HepG2 (cell line): Measurements from ENCODE around the gene TBL3. TPM values are rescaled to one million over a fixed set of nuclear protein-coding genes. Genes with fewer than 3 reads are reported as not detected.
A peak's percentile ranks its signal among the peaks of the same experiment; 100 is the strongest.

Source experiments
- ADNP ChIP-seq: sonication (generic); formaldehyde crosslinking; IDR thresholded peaks from 2 replicates; pipeline ENCODE4 v1.4.0; 2020; ENCODE audit warnings: missing genetic modification reagents
- ATF7-NPFF ChIP-seq: sonication (generic); formaldehyde crosslinking; IDR thresholded peaks from 2 replicates; pipeline ENCODE4 v1.8.1; 2023; ENCODE audit warnings: mild to moderate bottlenecking, low read depth, missing genetic modification reagents, moderate library complexity
- ELF4 ChIP-seq: sonication (generic); formaldehyde crosslinking; IDR thresholded peaks from 2 replicates; pipeline ENCODE4 v1.5.0; 2020; ENCODE audit warnings: missing genetic modification reagents, mild to moderate bottlenecking, moderate library complexity, borderline replicate concordance
- EZH2 ChIP-seq: conservative IDR thresholded peaks from 2 replicates; pipeline ENCODE4 v1.6.1; 2012; ENCODE audit warnings: mild to moderate bottlenecking, low read depth, low read length, moderate library complexity
- GTF3A ChIP-seq: sonication (generic); formaldehyde crosslinking; conservative IDR thresholded peaks from 2 replicates; pipeline ENCODE4 v1.4.0; 2020; ENCODE audit warnings: mild to moderate bottlenecking, missing genetic modification reagents
- JDP2 ChIP-seq: sonication (generic); formaldehyde crosslinking; IDR thresholded peaks from 2 replicates; pipeline ENCODE4 v1.8.1; 2022; ENCODE audit warnings: missing genetic modification reagents, borderline replicate concordance
- KAT7 ChIP-seq: IDR thresholded peaks from 2 replicates; pipeline ENCODE4 v1.6.1; 2018; ENCODE audit warnings: borderline replicate concordance, missing compliant biosample characterization
- NFAT5 ChIP-seq: sonication (generic); formaldehyde crosslinking; IDR thresholded peaks from 2 replicates; pipeline ENCODE4 v1.4.0; 2020; ENCODE audit warnings: missing genetic modification reagents
- SMAD1 ChIP-seq: sonication (generic); formaldehyde crosslinking; IDR thresholded peaks from 2 replicates; pipeline ENCODE4 v1.4.0; 2020; ENCODE audit warnings: missing genetic modification reagents, low read depth, mild to moderate bottlenecking, borderline replicate concordance
- STAT6 ChIP-seq: sonication (generic); formaldehyde crosslinking; IDR thresholded peaks from 2 replicates; pipeline ENCODE4 v1.4.0; 2020; ENCODE audit warnings: missing genetic modification reagents, mild to moderate bottlenecking, borderline replicate concordance
- ZNF160 ChIP-seq: sonication (generic); formaldehyde crosslinking; IDR thresholded peaks from 2 replicates; pipeline ENCODE4 v1.8.0; 2022; ENCODE audit warnings: mild to moderate bottlenecking, inconsistent platforms, missing genetic modification reagents
- ZNF24 ChIP-seq: fragments of 450-650 bp; IDR thresholded peaks from 2 replicates; pipeline ENCODE4 v1.6.1; 2017; ENCODE audit warnings: antibody characterized with exemption, mild to moderate bottlenecking
- ZNF281 ChIP-seq: sonication (generic); formaldehyde crosslinking; IDR thresholded peaks from 2 replicates; pipeline ENCODE4 v1.4.0; 2020; ENCODE audit warnings: missing genetic modification reagents, borderline replicate concordance
- ZNF354B ChIP-seq: sonication (generic); formaldehyde crosslinking; IDR thresholded peaks from 2 replicates; pipeline ENCODE4 v1.8.0; 2022; ENCODE audit warnings: mild to moderate bottlenecking, missing genetic modification reagents
- ZNF430 ChIP-seq: sonication (generic); formaldehyde crosslinking; IDR thresholded peaks from 2 replicates; pipeline ENCODE4 v1.9.0; 2021; ENCODE audit warnings: mild to moderate bottlenecking, missing genetic modification reagents
- ZNF441 ChIP-seq: sonication (generic); formaldehyde crosslinking; IDR thresholded peaks from 2 replicates; pipeline ENCODE4 v1.7.0; 2021; ENCODE audit warnings: missing genetic modification reagents, borderline replicate concordance
- ZNF616 ChIP-seq: sonication (generic); formaldehyde crosslinking; IDR thresholded peaks from 2 replicates; pipeline ENCODE4 v1.5.0; 2020; ENCODE audit warnings: low read depth, mild to moderate bottlenecking, missing genetic modification reagents
- polyA plus RNA-seq, 8 experiments: library from polyadenylated mRNA; depleted of rRNA in 3 of 8; stranded (reverse) in 7 of 8; unstranded in 1 of 8; fragments of >200 nt; fragmentation: Illumina TruSeq in 4 of 8; extraction: Trizol in 4 of 8; gene quantifications; 2 replicates each; pipeline versions ENCODE4 v1.2.1 to v1.2.3, GENCODE V29; 2011 to 2016; ENCODE audit warnings: low read depth in 4 of 8, missing spikeins in 1 of 8, mixed read lengths in 1 of 8; ENCODE audit not compliant: insufficient read depth in 1 of 8
- total RNA-seq, 5 experiments: library from RNA; depleted of rRNA; stranded (reverse); fragments of >200 nt; fragmentation: Illumina TruSeq; extraction: Trizol; gene quantifications; 2 replicates each; pipeline ENCODE4 v1.2.3, GENCODE V29; 2016; ENCODE audit warnings: low read depth in 1 of 5

TBL3 gene
- total and polyA plus RNA-seq, 2 of the 13 experiments (the other 11 are each of a cell fraction or from before 2014, with no cell fraction given), result 16.8 to 38.0 TPM

- TF ChIP-seq ZNF441 (CRISPR knock-in tag) (peak; percentile 56; the same call in 1 of the 2 replicates), GTF3A (CRISPR knock-in tag) (no peak), JDP2 (no peak), ZNF430 (CRISPR knock-in tag) (peak; percentile 60), ZNF281 (peak; percentile 22; the same call in 1 of the 2 replicates), ATF7-NPFF (CRISPR knock-in tag) (no peak; the same call in 1 of the 2 replicates), ELF4 (CRISPR knock-in tag) (no peak), NFAT5 (CRISPR knock-in tag) (peak; percentile 49), SMAD1 (CRISPR knock-in tag) (no peak), ZNF160 (CRISPR knock-in tag) (peak; percentile 14; the same call in 1 of the 2 replicates), ADNP (CRISPR knock-in tag) (no peak), EZH2 (no peak), ZNF354B (CRISPR knock-in tag) (no peak), KAT7 (CRISPR knock-in tag) (no peak), STAT6 (peak; percentile 4; the same call in 1 of the 2 replicates), ZNF24 (no peak), ZNF616 (CRISPR knock-in tag) (no peak)
These were observed 31.3 kb upstream of the TBL3 start (continued) for GRCh38 chr16:1940273-1941161.
